Measurements from ENCODE around the gene ZG16. TPM values are rescaled to one million over a fixed set of nuclear protein-coding genes. Genes with fewer than 3 reads are reported as not detected.
A peak's percentile ranks its signal among the peaks of the same experiment; 100 is the strongest.

The ZG16 gene
- total and polyA plus RNA-seq, 8 donors = 0.76 to 33.6 (median 1.1) TPM; not detected in 5

- 5 to 13% (median 6%) methylated on average over 5 to 11 of the region's 11 CpGs for WGBS, 5 donors
- DNase-seq = peak; percentile 84 to 86
- H3K36me3 ChIP-seq = peaks cover 0 to 21% (median 19%) of the 10 kb centered on the region in 4 donors
- H3K27me3 ChIP-seq = no peaks in the 10 kb centered on the region
- peaks cover 68 to 89% (median 89%) of the 10 kb centered on the region in 4 donors for H3K4me1 ChIP-seq
- H3K27ac ChIP-seq = peak overlapping the region; percentile 87 to 97 (median 94)
- TF ChIP-seq POLR2AphosphoS5 (IDR thresholded peaks at IDR 0.05) (peak in 2 of 3 donors; percentile 77 to 80), CTCF (IDR thresholded peaks at IDR 0.05) (no peak), EP300 (IDR thresholded peaks at IDR 0.05) (no peak), POLR2A (IDR thresholded peaks at IDR 0.05) (peak in 1 of 4 donors; percentile 47)
- H3K4me3 ChIP-seq = peak overlapping the region; percentile 57 to 80 (median 72)
- intact Hi-C loops (cut with DNase I; ENCODE audit: low total_unique reads) = no loop called here
- no peaks in the 10 kb centered on the region for H3K9me3 ChIP-seq
These were observed 42.9 kb downstream of the ZG16 start for GRCh38 chr16:29820730-29821642.

GRCh38 chr16:29821643-29822115 is 43.6 kb downstream of the ZG16 start:
- intact Hi-C loops (cut with DNase I; ENCODE audit: low total_unique reads) = no loop called here
- Histone ChIP-seq H3K27ac (peak overlapping the region; percentile 87 to 97 (median 94)), H3K4me3 (peak overlapping the region; percentile 57 to 80 (median 72)), H3K36me3 (peaks cover 0 to 21% (median 20%) of the 10 kb centered on the region in 4 donors), H3K27me3 (no peaks in the 10 kb centered on the region), H3K9me3 (no peaks in the 10 kb centered on the region), H3K4me1 (peaks cover 74 to 96% (median 94%) of the 10 kb centered on the region in 4 donors)
- TF ChIP-seq POLR2AphosphoS5 (IDR thresholded peaks at IDR 0.05) (peak in 2 of 3 donors; percentile 3 to 27), CTCF (IDR thresholded peaks at IDR 0.05) (no peak)
- DNase-seq = peak; percentile 40 to 73
- 10 to 26% (median 16%) methylated on average over 7 of the region's 7 CpGs for WGBS, 5 donors

GRCh38 chr16:29824589-29825144 is 46.6 kb downstream of the ZG16 start:
- peaks cover 84 to 96% (median 94%) of the 10 kb centered on the region in 4 donors for H3K4me1 ChIP-seq
- no peaks in the 10 kb centered on the region for H3K27me3 ChIP-seq
- H3K9me3 ChIP-seq = no peaks in the 10 kb centered on the region
- intact Hi-C loops (cut with DNase I; ENCODE audit: low total_unique reads) = no loop called here
- peak overlapping the region in 2 of 4 donors; percentile 20 to 31 for H3K4me3 ChIP-seq
- WGBS, 5 donors = 17 to 31% (median 19%) methylated on average over 7 of the region's 7 CpGs
- peak overlapping the region; percentile 71 to 97 (median 94) for H3K27ac ChIP-seq
- peaks cover 0 to 6% (median 3%) of the 10 kb centered on the region in 4 donors for H3K36me3 ChIP-seq
- TF ChIP-seq CTCF (IDR thresholded peaks at IDR 0.05) = no peak
- TF ChIP-seq POLR2AphosphoS5 (IDR thresholded peaks at IDR 0.05) = peak in 2 of 3 donors; percentile 13 to 51
- DNase-seq = peak in 1 of 2 donors; percentile 66
